RKO (cell line): ENCODE data around the gene BLNK.

Experiments
- DNase-seq: peaks from one replicate; pipeline ENCODE4 v3.0.0-alpha.2; 2016; ENCODE audit warnings: low spot score

BLNK gene

DNA sequence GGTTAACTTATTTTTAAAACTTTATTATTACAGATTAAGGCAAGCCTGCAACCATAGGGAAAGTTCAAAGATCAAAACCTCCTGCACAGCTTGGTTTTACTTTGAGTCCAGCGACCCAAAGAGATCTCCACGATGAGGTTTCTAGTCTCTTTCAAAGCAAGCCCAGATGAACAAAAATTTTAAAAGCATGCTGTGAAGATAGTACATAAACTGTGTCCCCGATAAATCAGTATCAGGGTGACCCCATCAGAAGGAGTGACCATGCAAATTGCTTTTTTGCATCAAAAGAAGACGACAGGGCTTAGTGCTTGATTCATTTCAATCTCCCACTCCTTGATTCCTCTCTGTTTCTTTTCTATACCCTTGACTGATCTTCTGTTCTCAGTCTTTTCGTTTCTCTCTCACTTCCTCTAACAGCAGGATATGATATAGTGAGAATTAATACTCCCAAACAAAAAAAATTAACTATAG lies 16.8 kb upstream of the BLNK start:
- no peak for DNase-seq

DNA sequence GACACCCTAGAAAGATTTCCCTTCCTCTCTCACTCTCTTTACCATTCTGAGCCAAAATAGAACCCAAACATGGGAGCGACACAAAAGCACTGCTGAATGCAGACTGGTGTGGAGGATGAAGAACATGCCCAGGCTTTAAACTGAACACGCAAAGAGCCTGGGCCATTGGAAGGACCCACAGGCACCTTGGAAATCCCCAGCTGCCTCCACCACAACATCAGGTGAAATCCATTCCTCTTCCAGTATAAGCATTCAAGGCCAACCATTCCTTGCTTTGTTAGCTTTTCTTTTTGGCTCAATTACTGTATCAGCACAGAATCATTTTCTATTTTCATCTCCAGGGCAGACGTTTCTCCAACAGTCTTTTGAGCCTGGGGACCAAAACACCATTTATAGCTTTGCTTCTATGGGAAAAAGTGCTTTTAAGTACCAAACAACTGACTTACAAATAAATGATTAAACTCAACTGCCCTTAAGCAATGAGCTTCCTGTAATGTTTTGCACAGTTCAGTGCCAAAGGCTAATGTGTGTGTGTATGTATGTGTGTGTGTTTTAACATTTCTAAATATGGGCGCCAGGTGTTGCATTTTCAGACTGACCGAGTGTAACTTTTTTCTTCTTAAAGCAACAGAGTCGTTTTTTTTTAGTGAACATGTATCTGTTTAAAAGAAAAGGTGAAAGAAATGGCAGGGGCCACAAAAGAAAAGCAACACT lies 16.2 kb upstream of the BLNK start:
- no peak for DNase-seq

DNA sequence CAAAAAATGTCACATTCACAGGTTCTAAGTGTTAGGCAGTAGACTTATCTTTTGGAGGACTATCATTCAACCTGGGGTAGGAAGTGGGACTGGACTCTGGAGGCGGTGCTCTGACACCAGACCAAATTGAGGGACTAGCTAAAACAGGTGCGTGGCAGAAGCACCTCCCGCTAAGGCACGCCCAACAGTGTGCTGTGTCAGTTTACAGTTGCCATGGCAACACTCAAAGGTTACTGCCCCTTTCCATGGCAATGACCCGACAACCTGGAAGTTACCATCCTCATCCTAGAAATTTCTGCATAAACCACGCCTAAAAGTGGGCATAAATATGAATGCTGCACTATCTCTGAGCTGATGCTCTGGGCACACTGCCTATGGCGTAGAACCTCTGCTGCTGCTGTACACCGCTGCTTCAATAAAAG lies 14.0 kb upstream of the BLNK start:
- no peak for DNase-seq

DNA sequence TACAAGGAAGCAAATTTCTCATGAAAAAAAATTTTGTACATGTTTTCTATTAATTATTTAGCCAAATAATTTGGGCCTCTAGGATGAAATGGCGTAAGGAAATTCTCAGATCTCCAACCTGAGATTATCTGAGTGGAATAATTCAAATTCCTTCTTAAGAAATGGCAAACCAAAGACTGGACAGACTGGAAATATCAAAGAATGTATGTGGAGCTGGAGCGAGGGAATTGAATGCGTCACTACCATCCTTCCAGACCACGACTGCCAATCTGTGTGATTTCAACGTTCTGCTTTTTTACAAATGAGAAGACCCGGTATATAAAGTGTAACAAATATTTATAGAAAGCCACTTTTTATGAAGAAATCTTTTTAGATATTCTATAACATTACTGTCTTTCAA lies 12.4 kb upstream of the BLNK start:
- DNase-seq: no peak

DNA sequence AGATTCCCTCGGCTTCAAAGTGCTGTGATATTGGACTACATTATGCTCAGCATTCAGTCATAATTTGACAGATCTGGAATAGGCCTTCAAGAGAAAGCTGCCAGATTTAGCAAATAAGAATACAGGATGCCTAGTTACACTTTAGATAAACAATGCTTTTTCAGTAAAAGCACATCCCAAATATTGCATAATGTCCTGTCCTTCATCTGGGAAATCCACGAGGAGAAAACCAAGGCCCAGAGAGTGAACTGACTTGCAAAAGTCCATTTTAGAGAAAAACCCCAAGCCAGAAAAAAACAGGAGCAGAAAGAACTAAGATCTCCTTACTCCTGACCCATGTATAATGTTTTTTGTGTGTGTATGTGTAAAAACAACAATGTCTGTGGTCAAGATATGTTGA lies 12.0 kb upstream of the BLNK start:
- no peak for DNase-seq

DNA sequence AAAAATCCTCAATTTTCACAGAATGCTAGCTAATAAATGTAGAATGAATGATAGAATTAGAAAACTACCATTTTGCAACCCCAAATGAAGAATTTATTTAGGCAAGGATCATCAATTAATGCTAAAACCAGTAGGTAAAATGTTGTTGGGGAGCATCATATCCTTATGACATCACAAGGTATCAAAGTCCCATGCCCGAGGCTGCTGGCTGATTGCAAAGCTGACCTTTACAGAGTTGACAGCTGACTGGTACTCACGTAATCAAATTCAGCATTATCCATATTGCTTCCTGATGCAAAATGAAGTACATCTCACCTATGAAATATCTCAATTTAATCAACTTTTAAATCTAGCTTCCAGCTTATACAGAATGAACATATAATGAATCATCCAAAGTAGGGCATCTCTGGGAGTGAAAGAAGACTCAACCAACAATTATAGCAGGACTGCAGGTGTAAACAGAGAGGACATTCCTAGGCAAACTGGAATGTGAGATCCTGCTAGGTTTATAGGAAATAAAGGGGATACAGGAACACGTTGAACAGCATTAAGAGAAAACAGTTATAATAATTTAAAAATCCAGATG lies 10.2 kb upstream of the BLNK start:
- no peak for DNase-seq

DNA sequence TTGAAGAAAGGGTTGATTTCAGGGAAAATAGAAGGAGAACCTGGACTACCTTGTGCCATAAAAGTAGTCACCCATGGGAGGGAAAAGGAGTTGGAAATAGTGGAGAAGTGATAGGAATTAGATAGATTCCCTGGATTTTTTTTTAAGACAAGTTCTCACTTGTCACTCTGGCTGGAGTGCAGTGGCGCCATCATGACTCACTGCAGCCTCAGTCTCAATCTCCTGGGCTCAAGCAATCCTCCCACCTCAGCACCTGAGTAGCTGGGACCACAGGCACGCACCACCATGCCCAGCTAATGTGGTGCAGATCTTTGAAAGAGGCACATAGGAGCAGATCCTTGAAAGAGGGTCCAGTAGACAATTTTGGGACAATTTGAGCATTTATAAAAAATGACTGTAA lies 9.5 kb upstream of the BLNK start:
- DNase-seq: no peak

DNA sequence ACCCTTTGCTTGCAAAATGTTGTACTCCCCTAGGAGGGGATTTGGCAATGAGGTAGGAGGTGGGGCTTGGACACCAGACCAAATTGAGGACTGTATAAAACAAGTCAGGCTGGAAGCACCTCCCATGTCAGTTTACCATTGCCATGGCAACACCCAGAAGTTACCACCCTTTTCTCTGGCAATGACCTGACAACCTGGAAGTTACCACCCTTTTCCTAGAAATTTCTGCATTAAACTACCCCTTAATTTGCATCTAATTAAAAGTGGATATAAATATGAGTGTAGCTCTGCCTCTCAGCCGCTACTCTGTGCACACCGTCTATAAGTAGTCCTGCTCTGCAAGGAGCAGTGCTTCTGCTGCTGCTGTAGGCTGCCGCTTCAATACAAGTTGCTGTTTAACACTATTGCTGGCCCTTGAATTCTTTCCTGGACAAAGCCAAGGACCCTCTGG lies 7.8 kb upstream of the BLNK start:
- no peak for DNase-seq

DNA sequence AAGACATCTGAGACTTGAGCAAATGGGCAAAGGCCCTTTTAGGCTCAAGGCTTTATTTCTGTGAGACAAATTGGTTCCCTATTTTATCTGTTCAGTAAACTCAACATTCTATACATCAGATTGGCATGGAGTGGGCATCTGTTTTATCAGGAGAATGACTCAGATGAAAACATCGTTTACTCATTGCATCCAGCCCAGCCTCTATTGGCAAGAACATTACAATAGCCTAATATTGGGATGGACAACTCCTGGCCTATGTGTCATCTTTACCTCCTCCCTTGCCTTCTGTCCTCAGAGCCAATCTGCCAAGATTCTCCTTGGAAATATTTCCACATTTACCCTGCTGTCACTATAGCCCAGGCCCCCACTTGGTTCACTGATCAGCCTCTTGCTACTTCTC lies 5.5 kb upstream of the BLNK start:
- no peak for DNase-seq

DNA sequence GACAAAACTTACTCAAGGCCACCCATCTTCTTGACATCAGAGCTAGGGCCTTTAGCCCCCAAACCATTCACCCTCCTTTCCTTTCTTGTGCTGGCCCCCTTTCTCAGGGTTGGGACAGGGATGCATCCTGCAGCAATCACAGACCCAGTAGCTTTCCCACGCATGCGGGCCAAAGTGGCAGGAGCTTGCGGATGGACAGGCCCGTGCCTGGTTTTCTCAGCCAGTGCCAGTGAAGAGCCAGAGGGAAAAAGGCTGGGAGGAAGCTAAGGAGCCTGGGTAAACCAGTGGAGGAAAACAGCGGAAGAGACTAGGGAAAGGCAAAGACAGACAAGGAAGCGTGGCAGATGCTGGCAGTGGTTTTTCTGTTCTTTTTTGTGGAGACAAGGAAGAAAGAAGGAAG lies 5.1 kb upstream of the BLNK start:
- DNase-seq: no peak

DNA sequence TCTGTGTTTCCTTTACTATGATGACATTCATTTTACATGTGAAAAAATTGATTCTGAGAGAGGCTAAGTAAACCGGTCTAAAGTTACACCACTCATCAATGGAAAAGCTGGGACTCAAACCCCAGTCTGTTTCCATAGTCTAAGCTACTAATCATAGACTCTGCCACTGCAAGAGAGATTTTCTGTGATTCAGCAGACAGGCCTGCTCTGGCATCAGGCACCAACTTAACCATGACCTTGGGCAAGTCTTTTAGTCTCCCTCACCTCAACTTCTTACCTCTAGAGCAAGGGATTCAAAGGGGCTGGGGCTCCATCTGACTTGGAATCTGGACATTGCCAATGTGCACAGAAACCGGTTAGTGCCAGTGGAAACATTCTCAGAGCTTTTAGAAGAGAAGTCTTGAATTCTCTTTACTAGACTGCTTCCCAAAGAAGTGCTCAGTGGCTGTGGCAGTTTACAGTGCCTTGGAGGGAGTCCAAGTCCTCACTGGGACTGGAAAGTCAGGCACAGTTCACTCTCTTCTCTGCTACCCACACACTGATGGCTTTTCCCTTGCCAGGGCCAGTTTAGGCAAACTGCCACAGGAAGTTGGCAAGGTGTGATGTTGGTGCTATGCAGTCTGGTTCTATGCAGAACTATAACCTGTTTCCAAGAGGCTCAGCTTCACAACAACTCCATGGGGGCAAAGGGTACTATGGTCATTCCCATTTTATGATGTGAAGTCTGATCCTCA lies 4.5 kb upstream of the BLNK start:
- DNase-seq: no peak

DNA sequence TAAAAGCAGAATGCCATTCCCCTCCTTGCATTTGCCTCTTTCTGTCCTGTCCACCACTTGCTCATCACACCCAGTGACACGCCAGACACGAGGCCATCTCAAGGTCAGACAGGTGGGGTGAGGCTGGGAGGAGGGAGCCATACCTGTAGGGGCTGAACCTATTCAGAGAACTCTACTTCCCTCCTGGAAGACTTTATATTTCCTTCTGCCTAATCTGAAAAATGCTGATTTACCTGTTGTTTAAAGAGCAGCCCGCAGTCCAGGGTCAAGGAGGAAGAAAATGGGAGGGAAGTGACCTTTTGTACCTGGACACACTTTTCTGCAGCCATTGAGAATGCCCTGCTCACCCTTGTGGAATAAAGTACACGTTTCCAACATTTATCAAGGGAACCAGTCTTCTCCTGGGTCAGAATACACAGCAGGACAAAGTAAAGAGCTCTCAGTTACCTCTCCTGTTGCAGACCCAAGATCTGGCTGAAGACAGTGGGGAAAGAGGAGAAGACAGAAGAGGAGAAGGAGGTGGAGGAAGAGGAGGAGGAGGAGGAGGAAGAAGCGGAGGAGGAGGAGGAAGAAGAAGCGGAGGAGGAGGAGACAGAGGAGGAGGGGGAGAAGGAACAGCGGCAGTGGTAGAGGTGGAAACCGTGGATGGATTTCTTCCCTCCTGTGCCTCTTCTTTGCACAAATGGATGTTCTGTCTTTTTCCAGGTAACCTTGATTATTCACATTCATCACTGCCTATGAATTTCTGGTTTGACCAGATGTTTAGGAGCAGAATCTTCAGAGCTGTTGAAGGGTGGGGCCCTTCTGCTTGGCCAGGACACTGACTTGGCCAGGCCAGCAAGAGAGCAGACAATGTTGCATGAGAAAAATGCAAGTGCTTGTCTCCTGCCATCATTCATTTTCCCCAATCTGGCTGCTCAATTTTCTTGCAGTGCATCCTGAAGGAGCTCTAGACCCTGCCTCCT lies 1.2 kb upstream of the BLNK start:
- no peak for DNase-seq

DNA sequence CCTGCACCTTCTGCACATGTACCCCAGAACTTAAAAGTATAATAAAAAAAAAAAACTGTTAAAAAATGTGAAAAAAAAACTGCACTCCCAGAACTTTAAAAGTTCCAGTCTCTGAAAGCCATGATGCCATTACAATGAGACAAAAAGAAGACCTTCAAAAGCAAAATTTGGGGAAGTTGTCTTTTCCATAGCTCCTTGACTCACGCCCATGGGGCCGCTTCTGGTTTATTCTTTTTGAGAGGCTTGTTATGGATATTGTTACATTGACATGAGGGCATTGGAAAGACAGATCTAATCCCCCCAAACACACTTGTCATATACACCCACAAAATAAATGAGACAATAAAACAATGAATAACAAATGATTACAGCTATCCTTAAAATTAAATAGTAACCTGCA lies 798 bp downstream of the BLNK start:
- no peak for DNase-seq

DNA sequence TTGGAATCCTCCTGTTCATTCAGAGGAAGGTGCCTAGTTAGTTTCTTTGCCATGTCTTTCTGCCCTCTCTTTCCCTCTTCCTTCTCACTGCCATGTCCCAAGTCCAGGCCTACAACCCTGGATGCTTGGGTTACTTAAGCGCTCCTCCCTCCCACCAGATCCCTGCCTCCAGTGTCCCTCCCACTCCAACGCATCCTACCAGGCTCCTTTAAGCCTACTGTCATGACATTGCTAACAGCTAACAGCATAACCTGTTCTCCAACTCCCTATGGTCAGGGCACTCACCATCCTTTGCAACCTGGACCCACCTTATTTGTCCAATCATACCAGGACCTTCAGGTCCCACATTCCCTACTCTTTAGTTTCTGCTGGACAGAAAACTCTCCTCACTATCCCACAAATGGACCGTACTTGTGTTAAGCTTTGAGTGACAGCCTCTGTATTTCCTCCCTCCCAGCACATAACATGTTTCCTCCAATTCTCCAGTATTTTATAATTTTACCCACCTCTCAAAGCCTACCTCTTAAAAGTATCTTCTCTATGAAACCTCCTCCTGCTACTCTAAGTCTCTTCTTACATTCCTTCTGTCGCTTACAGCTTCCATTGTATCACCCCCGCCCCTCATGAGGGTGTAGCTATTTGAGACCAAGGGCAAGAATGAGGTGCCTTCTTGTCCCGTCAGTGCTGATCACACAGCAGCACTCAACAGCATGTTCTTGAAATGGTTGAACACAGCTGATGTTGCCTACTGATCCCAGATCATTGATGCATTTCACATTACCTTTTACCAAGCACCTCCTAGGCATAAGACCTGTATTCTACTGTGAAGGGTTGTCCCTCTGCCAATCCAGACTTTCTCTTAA lies 1.7 kb downstream of the BLNK start:
- no peak for DNase-seq

DNA sequence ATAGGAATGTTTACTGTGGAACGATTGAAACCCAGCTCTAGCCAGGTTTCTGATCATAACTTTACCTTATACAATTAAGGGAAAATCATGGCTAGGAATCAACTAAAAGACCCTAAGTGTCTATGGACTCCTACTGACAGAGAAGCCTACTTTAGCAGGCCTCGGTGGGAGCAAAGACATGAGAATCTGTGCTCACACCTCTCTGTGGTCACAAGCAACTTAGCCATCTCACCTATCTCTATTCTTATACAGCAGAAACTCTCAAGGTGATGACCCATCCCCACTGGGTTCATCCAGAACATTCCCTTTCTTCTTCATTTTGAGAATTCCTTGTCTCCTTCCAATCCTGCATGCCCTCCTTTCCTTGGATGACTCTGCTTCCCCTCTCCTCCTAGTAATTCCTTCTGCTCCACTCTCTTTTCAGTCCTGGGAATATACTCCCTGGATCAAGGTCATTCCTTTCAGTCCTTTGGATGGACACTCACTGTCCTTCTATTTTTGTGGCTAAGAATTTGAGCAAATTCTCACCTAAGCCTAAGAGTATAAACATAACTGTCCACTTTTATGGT lies 2.9 kb downstream of the BLNK start:
- DNase-seq: no peak

DNA sequence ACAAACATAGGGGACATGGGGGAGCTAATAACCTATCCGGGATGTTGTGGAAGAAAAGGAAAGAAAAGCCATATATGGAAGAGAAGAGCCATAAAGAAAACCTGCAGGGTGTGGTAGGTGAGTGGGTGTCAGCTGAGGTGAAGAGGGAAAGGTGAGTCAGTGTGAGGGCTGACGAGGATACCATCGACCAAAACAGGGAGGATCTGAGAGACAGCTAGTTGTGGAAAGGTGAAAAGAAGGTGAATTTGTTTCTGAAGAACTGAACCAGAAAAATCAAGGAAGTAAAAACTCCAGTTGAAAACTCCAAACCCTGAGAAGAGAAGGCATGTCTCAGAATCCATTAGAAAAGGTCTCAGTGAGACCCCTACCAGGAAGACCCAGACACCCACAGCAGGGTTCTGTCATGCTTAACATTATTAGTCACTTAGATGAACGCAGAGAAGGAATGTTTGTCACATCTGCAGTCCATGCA lies 4.1 kb downstream of the BLNK start:
- no peak for DNase-seq

DNA sequence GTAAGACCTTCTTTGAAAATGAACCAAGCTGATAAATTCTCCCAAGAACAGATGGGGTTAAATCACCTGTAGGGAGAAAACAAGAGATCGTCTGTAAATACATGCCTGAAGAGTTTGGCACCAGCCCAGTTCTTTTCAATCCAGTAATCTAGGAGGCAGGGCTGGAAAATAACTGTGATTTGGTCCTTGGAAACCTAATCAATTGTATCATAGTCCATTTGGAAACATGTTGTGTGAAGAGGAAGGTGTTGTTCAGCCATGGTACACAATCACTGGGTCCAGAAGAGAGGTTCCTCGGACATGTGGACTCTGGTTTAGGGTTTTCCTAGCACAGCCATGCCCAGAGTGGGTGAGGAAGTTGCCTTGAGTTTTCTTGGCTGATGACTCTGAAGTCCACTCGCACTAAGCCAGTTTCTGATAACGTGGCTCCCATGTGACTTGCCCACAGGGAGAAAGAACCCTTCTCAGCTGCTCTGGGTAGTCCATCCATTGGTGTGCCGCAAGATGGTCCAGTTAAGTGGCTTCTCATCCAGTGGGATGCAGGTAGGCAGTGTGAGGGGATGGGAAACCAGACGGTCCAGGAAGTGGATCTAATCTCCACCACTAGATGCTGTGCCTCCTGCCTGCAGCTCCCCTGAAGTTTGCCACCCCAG lies 5.1 kb downstream of the BLNK start:
- DNase-seq: no peak

DNA sequence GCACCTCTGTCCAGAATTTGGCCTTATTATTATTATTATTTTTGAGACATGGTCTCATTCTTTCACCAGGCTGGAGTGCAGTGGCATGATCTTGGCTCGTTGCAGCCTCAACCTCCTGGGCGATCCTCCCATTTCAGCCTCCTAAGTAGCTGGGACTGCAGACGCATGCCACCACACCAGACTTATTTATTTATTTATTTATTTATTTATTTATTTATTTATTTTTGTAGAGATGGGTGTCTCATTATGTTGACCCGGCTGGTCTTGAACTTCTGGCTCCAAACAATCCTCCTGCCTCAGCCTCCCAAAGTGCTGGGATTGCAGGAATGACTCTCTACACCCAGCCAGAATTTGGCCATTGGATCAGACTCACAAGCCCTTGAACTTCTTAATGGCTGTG lies 6.4 kb downstream of the BLNK start:
- DNase-seq: no peak

DNA sequence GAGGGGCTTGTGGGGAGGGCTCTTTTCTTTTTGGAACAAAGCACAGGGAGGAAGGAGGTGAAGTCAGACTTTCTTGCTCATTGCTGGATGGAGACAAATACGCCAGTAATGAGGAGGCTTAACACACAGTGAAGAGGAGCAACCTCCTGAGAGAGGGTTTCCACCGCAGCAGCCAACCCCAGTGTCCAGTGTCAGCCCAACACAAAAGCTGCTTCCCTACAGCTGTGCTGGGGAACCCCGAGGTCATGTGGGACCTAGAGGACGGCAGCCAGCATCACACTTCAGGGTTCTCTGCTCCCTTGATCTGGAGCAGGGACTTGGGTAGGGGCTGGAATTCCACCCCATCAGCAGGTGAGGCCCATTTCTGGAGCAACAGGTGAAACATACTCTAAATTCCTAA lies 7.7 kb downstream of the BLNK start:
- no peak for DNase-seq

DNA sequence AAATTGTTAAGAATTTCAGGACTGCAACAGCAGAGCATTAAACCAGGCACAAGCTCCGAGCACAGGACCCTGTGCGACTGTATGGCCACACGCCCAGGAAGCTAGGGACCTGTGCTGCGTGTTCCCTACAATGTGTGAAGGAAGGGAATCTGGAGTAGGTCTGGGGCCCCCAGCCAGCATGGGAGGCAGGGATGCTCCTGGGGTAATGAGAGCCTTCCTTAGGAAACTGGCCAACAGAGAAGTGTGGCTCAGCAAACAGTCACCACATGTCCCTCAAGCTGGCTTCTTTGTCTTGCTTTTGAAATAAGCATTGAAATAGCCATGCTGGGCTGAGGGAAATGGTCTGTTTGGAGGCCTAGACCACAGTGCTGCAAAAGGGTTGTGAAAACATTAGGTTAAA lies 8.2 kb downstream of the BLNK start:
- no peak for DNase-seq
